ENCODE data around the gene DCTN1.
"Not testable (repeated sequence)": the region's sequence is repeated elsewhere in the genome, so short reads cannot be mapped to it uniquely, and the experiment has no call there.

The DCTN1 gene

GRCh38 chr2:74345272-74345943, 34.7 kb downstream of the DCTN1 start:
- no peak for ATAC-seq
- TF ChIP-seq TCF4 (CRISPR knock-in tag; IDR thresholded peaks at IDR 0.05; ENCODE audit: borderline replicate concordance) (no peak), CSRNP3 (CRISPR knock-in tag; IDR thresholded peaks at IDR 0.05) (no peak), POU6F1 (CRISPR knock-in tag; IDR thresholded peaks at IDR 0.05; ENCODE audit: borderline replicate concordance, low read depth) (no peak), PATZ1 (CRISPR knock-in tag; IDR thresholded peaks at IDR 0.05; ENCODE audit: borderline replicate concordance) (no peak), RARB (CRISPR knock-in tag; IDR thresholded peaks at IDR 0.05) (no peak), ESRRG (CRISPR knock-in tag; IDR thresholded peaks at IDR 0.05) (no peak), BACH2 (CRISPR knock-in tag; IDR thresholded peaks at IDR 0.05; ENCODE audit: borderline replicate concordance) (no peak)

GRCh38 chr2:74343316-74343715, 36.8 kb downstream of the DCTN1 start, which contains the start of gene SLC4A5:
Gene SLC4A5 (minus strand): TSS chr2:74343416. CDS start chr2:74315023, 28,393 bp downstream.
- no peak for ATAC-seq
- TF ChIP-seq BACH2 (CRISPR knock-in tag; IDR thresholded peaks at IDR 0.05; ENCODE audit: borderline replicate concordance) (no peak), OSR1 (CRISPR knock-in tag; IDR thresholded peaks at IDR 0.05) (no peak), TSHZ2 (CRISPR knock-in tag; IDR thresholded peaks at IDR 0.05) (no peak)

GRCh38 chr2:74336227-74336626, 43.9 kb downstream of the DCTN1 start:
- ATAC-seq = not testable (repeated sequence)

- peak; percentile 97 for ATAC-seq
- TF ChIP-seq ESRRG (CRISPR knock-in tag; IDR thresholded peaks at IDR 0.05) (no peak), CSRNP3 (CRISPR knock-in tag; IDR thresholded peaks at IDR 0.05) (no peak), ZFP30 (CRISPR knock-in tag; IDR thresholded peaks at IDR 0.05) (no peak), ARNTL (CRISPR knock-in tag; IDR thresholded peaks at IDR 0.05; ENCODE audit: borderline replicate concordance, low read depth) (no peak), ZNF70 (CRISPR knock-in tag; IDR thresholded peaks at IDR 0.05) (peak; percentile 94), ZC3H10 (CRISPR knock-in tag; IDR thresholded peaks at IDR 0.05) (no peak)
These were observed 45.2 kb downstream of the DCTN1 start for GRCh38 chr2:74334931-74335333.

- ATAC-seq = no peak
- TF ChIP-seq TOX (CRISPR knock-in tag; IDR thresholded peaks at IDR 0.05; ENCODE audit: borderline replicate concordance) = no peak
- no peak for TF ChIP-seq ESRRG (CRISPR knock-in tag; IDR thresholded peaks at IDR 0.05)
- TF ChIP-seq CSDC2 (CRISPR knock-in tag; IDR thresholded peaks at IDR 0.05) = no peak
- TF ChIP-seq SNAI2 (CRISPR knock-in tag; IDR thresholded peaks at IDR 0.05) = no peak
- no peak for TF ChIP-seq ZFP30 (CRISPR knock-in tag; IDR thresholded peaks at IDR 0.05)
- no peak for TF ChIP-seq TCF4 (CRISPR knock-in tag; IDR thresholded peaks at IDR 0.05; ENCODE audit: borderline replicate concordance)
- no peak for TF ChIP-seq PATZ1 (CRISPR knock-in tag; IDR thresholded peaks at IDR 0.05; ENCODE audit: borderline replicate concordance)
These were observed 46.1 kb downstream of the DCTN1 start for GRCh38 chr2:74333896-74334586.

All from SK-N-SH treated with all-trans-retinoic acid at 6 μM for 48 hours (cell line).